C1 segment of cervical spinal cord (tissue), 14 donors: Measurements from ENCODE around the gene TDRKH.
"Not testable (repeated sequence)": the region's sequence is repeated elsewhere in the genome, so short reads cannot be mapped to it uniquely, and the experiment has no call there.

Source experiments
- DNase-seq, 14 donors: peaks; one replicate each; lab custom pipeline; 2025; lab: John Stamatoyannopoulos, UW

Gene TDRKH

GRCh38 chr1:151768351-151769066 is 21.8 kb downstream of the TDRKH start:
- not testable (repeated sequence) for DNase-seq

- DNase-seq = peak in 1 of 14 donors; percentile 18
These were observed 26.3 kb downstream of the TDRKH start for GRCh38 chr1:151763990-151764389.

- peak; percentile 16 to 84 (median 66) for DNase-seq
These were observed 27.1 kb downstream of the TDRKH start, which contains the start of gene MRPL9 for GRCh38 chr1:151762941-151763921. Gene MRPL9 (minus strand): TSS chr1:151763496. CDS start chr1:151763479, 17 bp downstream.

GRCh38 chr1:151760597-151761385 is 29.5 kb downstream of the TDRKH start:
- no peak for DNase-seq

- DNase-seq = no peak
These were observed 31.1 kb downstream of the TDRKH start for GRCh38 chr1:151759241-151759640.

- no peak for DNase-seq
These were observed 34.0 kb downstream of the TDRKH start for GRCh38 chr1:151756291-151756690.

- no peak for DNase-seq
These were observed 48.8 kb downstream of the TDRKH start for GRCh38 chr1:151741516-151741915.

- no peak for DNase-seq
These were observed 50.5 kb downstream of the TDRKH start for GRCh38 chr1:151739590-151740355.

GRCh38 chr1:151737479-151737878 is 52.8 kb downstream of the TDRKH start:
- no peak for DNase-seq

GRCh38 chr1:151737026-151737425 is 53.3 kb downstream of the TDRKH start:
- DNase-seq = no peak

GRCh38 chr1:151733995-151734394 is 56.3 kb downstream of the TDRKH start:
- not testable (repeated sequence) for DNase-seq

GRCh38 chr1:151733126-151733525 is 57.2 kb downstream of the TDRKH start:
- DNase-seq = no peak

GRCh38 chr1:151729966-151730291 is 60.4 kb downstream of the TDRKH start:
- DNase-seq = no peak

GRCh38 chr1:151729157-151729965 is 60.9 kb downstream of the TDRKH start:
- peak in 1 of 14 donors; percentile 5 for DNase-seq

GRCh38 chr1:151728151-151729054 is 61.9 kb downstream of the TDRKH start:
- peak in 9 of 14 donors; percentile 10 to 82 (median 30) for DNase-seq

GRCh38 chr1:151723726-151724370 is 66.5 kb downstream of the TDRKH start:
- DNase-seq = no peak
